Ovary (tissue), 3 donors: Measurements from ENCODE around the gene LPCAT2.

Experiments
- POLR2A ChIP-seq: fragments of 450-650 bp; IDR thresholded peaks from one replicate; pipeline ENCODE4 v1.6.1; 2017; ENCODE audit warnings: antibody characterized with exemption, mild to moderate bottlenecking, moderate library complexity
- TF ChIP-seq, protein P1 (sequence below), 3 donors: fragments of 450-650 bp in 2 of 3; fragments of 200-600 bp in 1 of 3; IDR thresholded peaks; one replicate each; pipeline versions ENCODE4 v1.5.1 to v1.8.0; 2016 to 2022; ENCODE audit warnings: antibody characterized with exemption in 3 of 3, mild to moderate bottlenecking in 1 of 3
- donor health status: DM: no; HTN: no; CAD: no.

- no peak for TF ChIP-seq POLR2A
- TF ChIP-seq, protein P1, sequence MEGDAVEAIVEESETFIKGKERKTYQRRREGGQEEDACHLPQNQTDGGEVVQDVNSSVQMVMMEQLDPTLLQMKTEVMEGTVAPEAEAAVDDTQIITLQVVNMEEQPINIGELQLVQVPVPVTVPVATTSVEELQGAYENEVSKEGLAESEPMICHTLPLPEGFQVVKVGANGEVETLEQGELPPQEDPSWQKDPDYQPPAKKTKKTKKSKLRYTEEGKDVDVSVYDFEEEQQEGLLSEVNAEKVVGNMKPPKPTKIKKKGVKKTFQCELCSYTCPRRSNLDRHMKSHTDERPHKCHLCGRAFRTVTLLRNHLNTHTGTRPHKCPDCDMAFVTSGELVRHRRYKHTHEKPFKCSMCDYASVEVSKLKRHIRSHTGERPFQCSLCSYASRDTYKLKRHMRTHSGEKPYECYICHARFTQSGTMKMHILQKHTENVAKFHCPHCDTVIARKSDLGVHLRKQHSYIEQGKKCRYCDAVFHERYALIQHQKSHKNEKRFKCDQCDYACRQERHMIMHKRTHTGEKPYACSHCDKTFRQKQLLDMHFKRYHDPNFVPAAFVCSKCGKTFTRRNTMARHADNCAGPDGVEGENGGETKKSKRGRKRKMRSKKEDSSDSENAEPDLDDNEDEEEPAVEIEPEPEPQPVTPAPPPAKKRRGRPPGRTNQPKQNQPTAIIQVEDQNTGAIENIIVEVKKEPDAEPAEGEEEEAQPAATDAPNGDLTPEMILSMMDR (IDR thresholded peaks at IDR 0.05): peak; percentile 100
Measured at GRCh38 chr16:55465077-55465896, 43.6 kb upstream of the LPCAT2 start.
